Endothelial cell of umbilical vein (primary cell): Measurements from ENCODE around the gene STMN3.
"Not testable (repeated sequence)": the region's sequence is repeated elsewhere in the genome, so short reads cannot be mapped to it uniquely, and the experiment has no call there.

ENCODE experiments used
- CTCF ChIP-seq, 2 donors: IDR thresholded peaks; 1 replicate in 1 of 2; 2 replicates in 1 of 2; pipeline ENCODE4 v1.5.1; 2011; ENCODE audit warnings: low read length in 2 of 2, mild to moderate bottlenecking in 2 of 2, moderate library complexity in 2 of 2, control low read depth in 1 of 2, inconsistent platforms in 1 of 2, low read depth in 1 of 2; ENCODE audit not compliant: insufficient read depth in 1 of 2; ENCODE audit errors: extremely low read depth in 1 of 2
- EZH2 ChIP-seq: IDR thresholded peaks from 2 replicates; pipeline ENCODE4 v1.6.1; 2012; ENCODE audit warnings: borderline replicate concordance, low read depth, mild to moderate bottlenecking, moderate library complexity, low read length, inconsistent platforms; ENCODE audit not compliant: severe bottlenecking
- FOS ChIP-seq: IDR thresholded peaks from 2 replicates; pipeline ENCODE4 v1.6.1; 2011; ENCODE audit warnings: mild to moderate bottlenecking, low read length, moderate library complexity, borderline replicate concordance; ENCODE audit not compliant: insufficient read depth
- GATA2 ChIP-seq: IDR thresholded peaks from 2 replicates; pipeline ENCODE4 v1.7.0; 2011; ENCODE audit warnings: low read depth, mild to moderate bottlenecking, moderate library complexity, mixed read lengths, low read length; ENCODE audit not compliant: insufficient read length, insufficient read depth
- JUN ChIP-seq: IDR thresholded peaks from 2 replicates; pipeline ENCODE4 v1.6.1; 2011; ENCODE audit warnings: borderline replicate concordance, low read depth; ENCODE audit not compliant: insufficient read length, insufficient read depth
- MAX ChIP-seq: IDR thresholded peaks from 2 replicates; pipeline ENCODE4 v1.6.1; 2011; ENCODE audit not compliant: insufficient read depth, insufficient read length
- MYC ChIP-seq: IDR thresholded peaks from one replicate; pipeline ENCODE4 v1.6.1; 2011; ENCODE audit warnings: mild to moderate bottlenecking, low read depth, low read length
- POLR2A ChIP-seq: IDR thresholded peaks from 2 replicates; pipeline ENCODE4 v1.6.1; 2012; ENCODE audit warnings: low read depth, mild to moderate bottlenecking, control low read depth, low read length
- POLR2AphosphoS5 ChIP-seq: IDR thresholded peaks from 2 replicates; pipeline ENCODE4 v1.6.1; 2012; ENCODE audit warnings: low read depth, mild to moderate bottlenecking, control low read depth, low read length, moderate library complexity; ENCODE audit not compliant: insufficient read depth

- not testable (repeated sequence) for TF ChIP-seq CTCF (IDR thresholded peaks at IDR 0.05; ENCODE audit: extremely low read depth in 1 of 2, insufficient read depth in 1 of 2, low read depth in 1 of 2, low read length in 2 of 2); POLR2A; EZH2; POLR2AphosphoS5; JUN; MAX; MYC; FOS; GATA2
Measured at GRCh38 chr20:63671695-63672094, 18.5 kb upstream of the STMN3 start.
